Hematopoietic multipotent progenitor cell treated with erythropoietin and hydrocortisone succinate and interleukin-3 and kit ligand, for 15 days (in vitro differentiated cells): ENCODE results near the gene ACTR3.
A peak's percentile ranks its signal among the peaks of the same experiment; 100 is the strongest.

Experiments used
- DNase-seq: peaks from one replicate; pipeline ENCODE4 v3.0.0-alpha.2; 2015; ENCODE audit warnings: low spot score

Gene ACTR3

GRCh38 chr2:113966171-113966570 is 76.3 kb downstream of the ACTR3 start:
- DNase-seq = no peak

- no peak for DNase-seq
Measured at GRCh38 chr2:113966832-113967231, 76.9 kb downstream of the ACTR3 start.

DNA sequence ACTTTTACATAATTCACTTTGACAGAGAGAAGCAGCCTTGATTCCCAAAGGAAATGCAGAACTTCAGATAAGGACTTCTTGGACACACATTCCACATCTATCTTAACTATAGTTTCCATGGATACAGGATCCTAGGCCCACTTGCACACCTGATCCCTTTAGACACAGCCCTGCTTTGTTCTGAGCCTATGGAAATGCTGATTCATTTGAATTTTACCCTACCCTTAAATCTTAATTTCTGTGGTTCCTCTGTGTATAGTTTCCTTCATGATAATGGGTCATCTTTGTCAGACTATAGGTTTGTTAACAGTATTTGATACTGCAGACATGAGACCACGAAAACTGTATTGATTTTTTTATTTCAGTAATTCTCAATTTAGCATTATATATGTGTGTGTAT is 77.4 kb downstream of the ACTR3 start:
- DNase-seq = no peak

- DNase-seq = no peak
Measured at GRCh38 chr2:113972766-113973165, 82.9 kb downstream of the ACTR3 start.

GRCh38 chr2:113973810-113974209 is 83.9 kb downstream of the ACTR3 start:
- DNase-seq = no peak

GRCh38 chr2:113974727-113975126 is 84.8 kb downstream of the ACTR3 start:
- DNase-seq = no peak

- no peak for DNase-seq
Measured at GRCh38 chr2:113976277-113976928, 86.5 kb downstream of the ACTR3 start.

GRCh38 chr2:113977060-113977659 is 87.3 kb downstream of the ACTR3 start:
- DNase-seq = no peak

DNA sequence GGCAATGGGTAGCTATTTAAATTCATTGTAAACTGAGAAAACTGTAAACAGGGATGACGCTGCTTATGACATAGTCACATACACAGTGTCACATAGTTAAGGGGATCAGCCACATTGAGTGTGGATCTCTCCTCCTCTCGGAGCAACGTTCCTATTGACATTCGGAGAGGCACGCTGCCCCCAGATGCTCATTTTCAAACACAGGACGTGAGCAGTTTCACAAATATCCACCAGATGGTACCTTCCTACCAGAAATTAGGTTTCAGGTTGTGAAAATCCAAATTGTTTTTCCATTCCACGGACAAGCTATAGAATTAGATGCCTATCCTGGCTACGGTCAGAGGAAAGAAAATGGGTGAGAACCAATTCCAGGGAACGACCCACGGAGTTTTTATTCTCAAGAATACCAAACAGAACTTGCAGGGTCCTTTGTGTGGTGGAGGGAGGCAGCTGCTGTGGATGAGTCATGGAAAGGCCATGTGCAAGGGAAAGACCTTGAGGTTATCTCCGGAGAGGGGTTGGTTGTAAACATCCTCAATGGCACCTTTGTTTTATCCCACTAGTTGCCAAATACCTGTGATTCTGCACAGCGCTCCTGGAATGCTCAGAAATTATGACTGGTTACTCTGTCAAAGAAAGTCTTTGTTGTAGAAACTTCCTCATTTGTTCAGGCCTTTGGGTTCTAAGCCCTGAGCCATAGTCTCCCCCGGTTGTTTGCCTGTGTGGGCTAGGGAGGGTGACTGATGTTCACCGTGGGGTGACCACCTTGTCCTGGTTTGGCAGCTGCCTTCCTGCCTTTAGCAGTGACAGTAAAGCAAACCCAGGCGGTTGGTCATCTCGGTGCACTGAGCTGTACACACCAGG is 88.0 kb downstream of the ACTR3 start:
- no peak for DNase-seq

DNA sequence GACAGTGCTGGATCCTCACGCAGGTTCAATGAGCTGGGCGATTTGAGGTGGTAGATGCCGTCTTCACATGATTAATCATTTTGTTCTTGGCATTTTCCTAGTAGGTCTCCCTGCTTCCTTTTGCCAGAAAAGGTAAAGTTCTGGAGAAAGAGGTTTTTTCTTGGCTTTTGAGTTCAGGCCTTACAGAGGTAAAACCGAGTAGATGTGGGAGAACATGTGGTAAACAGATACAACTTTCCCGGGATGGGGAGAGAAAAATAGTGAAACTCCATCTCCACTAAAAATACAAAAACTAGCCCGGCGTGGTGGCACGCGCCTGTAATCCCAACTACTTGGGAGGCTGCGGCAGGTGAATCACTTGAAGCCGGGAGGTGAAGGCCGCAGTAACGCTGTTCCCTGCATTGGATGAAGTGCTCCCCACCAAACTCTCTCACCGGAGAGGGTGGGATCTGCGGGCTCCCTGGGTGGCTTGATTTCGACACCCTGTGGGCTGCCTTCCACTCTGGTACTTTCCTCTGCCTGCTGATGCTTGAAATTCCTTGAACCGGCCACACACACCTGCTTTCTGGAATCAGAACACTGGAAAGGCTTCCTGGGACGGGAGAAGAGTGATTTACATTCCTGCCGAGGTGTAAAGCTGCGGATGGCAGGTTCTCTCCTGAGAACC is 88.8 kb downstream of the ACTR3 start:
- no peak for DNase-seq

DNA sequence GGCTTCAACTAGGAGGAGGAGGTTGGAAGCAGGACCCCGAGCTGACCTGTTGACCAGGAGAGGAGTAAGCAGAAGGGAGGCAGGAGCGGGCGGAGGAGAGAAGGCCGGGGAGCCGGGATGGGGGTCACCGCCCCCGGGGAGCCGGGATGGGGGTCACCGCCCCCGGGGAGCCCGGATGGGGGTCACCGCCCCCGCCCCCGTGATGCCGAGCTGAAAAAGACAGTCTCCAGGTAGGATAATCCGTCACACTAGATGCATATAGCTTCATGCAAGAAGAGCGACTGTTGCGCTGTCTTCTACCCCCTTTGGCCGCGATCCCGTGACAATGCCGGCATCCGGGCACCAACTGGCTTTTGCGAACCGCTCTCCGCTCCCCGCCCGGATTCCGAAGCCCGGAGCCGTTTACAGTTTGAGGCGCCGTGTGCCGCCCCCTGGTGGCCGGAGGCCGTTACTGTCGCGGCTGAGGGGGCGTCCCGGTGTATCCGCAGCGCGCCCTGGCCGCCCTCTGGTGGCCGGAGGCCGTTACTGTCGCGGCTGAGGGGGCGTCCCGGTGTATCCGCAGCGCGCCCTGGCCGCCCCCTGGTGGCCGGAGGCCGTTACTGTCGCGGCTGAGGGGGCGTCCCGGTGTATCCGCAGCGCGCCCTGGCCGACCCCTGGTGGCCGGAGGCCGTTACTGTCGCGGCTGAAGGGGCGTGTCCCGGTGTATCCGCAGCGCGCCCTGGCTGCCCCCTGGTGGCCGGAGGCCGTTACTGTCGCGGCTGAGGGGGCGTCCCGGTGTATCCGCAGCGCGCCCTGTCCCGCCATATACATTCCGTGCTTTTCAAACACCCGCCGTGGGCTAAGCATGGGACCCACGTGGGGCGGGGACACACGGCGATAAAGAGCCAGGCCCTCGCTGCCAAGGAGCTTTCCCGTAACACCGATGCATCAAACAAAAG is 89.6 kb downstream of the ACTR3 start:
- peak; percentile 74 for DNase-seq

GRCh38 chr2:113980946-113981345 is 91.1 kb downstream of the ACTR3 start:
- DNase-seq = no peak

DNA sequence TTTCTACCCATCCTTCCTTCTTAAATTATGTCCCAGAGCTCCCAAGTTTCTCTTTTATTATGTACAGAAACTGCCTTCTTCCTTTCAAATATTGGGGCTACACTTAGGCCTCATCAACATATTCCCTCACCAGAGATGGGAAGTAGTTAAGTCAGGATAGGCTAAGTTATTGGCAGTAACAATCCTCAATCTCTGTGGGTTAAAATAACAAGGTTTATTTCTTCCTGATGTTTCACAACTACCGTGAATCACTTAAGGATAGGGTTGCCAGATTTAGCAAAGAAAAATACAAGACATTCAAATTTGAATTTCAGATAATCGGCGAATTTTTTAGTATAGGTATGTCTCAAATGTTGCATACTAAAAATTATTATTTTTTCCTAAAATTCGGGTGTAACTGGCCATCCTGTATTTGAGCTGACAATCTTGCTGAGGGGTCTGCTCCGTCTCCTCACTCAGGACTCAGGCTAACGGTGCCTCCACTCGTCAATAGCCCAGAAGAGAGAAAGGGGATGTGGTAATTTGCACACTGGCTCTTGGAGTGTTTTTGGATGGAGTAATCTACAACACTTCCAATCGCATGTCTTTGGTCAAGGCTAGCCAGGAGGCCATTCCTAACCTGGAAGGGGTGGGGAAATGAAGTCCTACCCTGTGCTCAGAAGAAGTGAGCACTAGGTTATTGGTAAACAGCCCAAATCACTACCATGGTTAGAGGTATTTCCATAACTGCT is 91.7 kb downstream of the ACTR3 start:
- DNase-seq = no peak

DNA sequence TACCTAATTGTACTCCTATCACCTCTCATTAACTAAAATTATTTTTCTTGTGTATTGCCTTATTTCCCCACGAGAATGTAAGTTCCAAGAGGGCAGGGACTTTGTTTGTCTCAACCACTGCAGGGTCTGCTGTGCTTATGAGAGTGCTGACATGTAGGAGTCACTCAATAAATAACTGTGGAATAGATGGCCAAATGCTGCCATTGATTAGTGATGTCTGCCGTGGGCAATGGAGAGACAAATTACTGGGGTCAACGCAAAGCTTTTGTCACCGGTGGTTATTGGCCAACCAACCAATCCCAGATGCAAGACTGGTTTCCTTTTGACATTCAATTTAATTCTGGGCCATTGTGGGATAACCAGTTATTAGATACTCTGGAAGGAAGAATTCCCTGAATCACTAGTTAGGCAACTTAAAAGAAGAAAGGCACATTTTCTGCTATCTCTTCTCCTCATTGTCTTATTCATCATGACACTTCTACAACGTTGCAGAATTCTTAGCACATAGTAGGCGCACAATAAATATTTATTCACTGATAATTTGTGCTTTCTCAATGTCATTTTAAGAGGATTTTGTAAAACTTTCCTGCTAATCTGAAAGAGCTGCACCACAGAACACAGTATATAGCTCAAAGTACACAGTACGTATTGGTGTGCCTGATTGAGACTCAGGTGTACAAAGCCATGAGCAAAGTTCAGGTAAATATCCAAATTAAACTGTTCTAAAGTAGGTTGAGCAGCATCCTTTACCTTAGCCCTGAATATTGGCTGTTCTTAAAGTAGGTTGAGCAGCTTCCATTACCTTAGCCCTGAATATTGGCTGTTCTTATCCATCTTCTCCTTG is 95.9 kb downstream of the ACTR3 start:
- DNase-seq = no peak

DNA sequence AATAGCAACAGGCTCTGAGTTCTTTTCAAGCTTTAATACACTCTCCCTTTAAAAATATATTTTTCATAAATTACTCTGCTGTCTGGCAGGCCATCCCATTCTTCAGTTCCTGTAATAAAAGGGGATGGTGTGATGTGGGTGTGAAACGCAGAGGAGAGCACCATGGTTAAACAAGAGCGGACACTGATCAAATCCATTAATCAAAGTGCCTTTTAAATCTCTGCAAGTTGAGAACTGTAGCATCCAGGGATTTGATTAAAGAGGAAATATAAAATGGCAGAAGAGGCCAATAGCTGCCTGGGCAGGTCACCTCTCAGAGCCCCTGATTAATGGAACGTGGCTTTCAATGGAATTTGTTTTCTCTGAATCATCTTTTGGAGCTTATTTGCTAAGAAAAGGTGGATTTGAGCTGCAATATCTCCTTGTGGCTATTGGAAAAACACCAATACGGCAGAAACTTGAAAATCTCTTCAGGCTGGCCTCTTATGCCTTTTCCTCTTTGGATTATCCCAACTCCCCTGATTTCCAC is 96.9 kb downstream of the ACTR3 start:
- DNase-seq = no peak

DNA sequence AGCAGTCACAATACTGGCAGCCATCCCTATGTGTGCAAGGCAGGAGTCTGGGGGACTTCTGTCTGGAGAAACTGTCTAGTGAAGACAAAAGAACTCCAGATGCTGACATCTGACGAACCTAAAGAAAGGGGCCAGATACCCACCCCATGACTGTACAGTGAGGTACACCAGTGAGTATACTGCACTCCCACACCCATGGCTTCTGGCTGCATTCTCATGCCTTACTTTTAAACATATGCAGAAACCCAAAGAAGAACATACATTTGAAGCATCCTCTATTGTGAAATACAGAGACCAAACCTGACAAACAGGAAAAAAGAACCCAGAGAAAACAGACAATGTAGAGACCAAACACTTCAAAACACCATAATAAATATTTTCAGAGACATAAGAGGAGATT is 102.2 kb downstream of the ACTR3 start:
- DNase-seq = no peak

- DNase-seq = no peak
Measured at GRCh38 chr2:113996671-113997594, 107.0 kb downstream of the ACTR3 start.

DNA sequence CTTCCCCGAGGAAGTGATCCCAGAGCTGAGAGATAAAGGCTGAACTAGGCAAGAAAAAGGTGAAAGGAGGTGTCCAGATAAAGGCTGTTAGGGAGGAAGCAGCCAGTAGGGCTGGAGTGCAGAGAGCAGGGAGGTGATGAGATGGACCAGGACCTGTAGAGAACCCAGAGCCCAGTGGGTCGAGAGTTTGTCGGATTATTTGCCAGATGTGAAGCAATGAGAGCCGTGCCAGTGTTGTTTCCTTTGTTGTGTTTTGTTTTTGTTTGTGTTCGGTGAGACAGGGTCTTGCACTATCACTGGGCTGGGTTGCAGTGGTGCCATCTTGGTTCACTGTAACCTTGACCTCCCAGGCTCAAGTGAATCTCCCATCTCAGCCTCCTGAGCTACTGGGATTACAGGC is 111.3 kb downstream of the ACTR3 start:
- DNase-seq = no peak

DNA sequence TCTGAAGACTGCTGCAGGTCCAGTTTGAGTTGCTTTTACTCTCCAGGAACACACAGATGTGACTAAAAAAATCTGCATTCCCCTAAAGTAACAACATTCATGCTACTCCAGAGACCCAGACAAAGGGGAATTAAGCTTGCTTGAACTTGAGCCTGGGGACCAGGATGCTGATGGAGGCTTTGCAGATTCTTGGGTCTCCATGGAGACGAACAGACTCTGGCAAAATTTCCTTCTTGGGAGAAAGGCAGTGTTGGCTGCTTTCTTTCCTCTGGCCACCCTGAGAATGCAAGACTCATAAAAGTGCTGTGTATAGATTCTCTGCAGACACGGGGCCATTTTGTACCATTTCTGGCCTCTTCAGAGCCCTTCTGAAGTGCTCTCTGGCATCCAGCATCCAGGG is 112.0 kb downstream of the ACTR3 start:
- DNase-seq = no peak
